H1 (cell line): ENCODE results near the gene NR2F2. TPM values are rescaled to one million over a fixed set of nuclear protein-coding genes. Genes with fewer than 3 reads are reported as not detected.

Experiments
- CBX5 ChIP-seq: fragments of 300-800, 300-1000 bp; sonication (generic); IDR thresholded peaks from 2 replicates; pipeline ENCODE4 v1.7.1; 2016; ENCODE audit warnings: antibody characterized with exemption, low read length, low read depth
- CBX8 ChIP-seq: fragments of 300-800, 300-1000 bp; sonication (generic); IDR thresholded peaks from 2 replicates; pipeline ENCODE4 v1.7.1; 2016; ENCODE audit warnings: low read depth, low read length, borderline replicate concordance
- CEBPB ChIP-seq: IDR thresholded peaks from 2 replicates; pipeline ENCODE4 v1.6.1; 2012; ENCODE audit warnings: low read depth, low read length
- EP300 ChIP-seq, 2 experiments: IDR thresholded peaks; 1 replicate in 1 of 2; 2 replicates in 1 of 2; pipeline ENCODE4 v1.6.1; 2011 to 2012; ENCODE audit warnings: low read depth in 2 of 2, low read length in 2 of 2, mild to moderate bottlenecking in 2 of 2, borderline replicate concordance in 1 of 2, inconsistent platforms in 1 of 2, moderate library complexity in 1 of 2
- MAFK ChIP-seq: IDR thresholded peaks from 2 replicates; pipeline ENCODE4 v1.6.1; 2012; ENCODE audit warnings: low read depth, mild to moderate bottlenecking, improper control_type of control experiment, low read length
- NANOG ChIP-seq: IDR thresholded peaks from 2 replicates; pipeline ENCODE4 v1.6.1; 2011; ENCODE audit warnings: low read length, low read depth, mild to moderate bottlenecking, inconsistent platforms; ENCODE audit not compliant: insufficient read depth, poor library complexity, severe bottlenecking
- NRF1 ChIP-seq: IDR thresholded peaks from 2 replicates; pipeline ENCODE4 v1.6.1; 2011; ENCODE audit warnings: mild to moderate bottlenecking, low read depth, low read length, improper control_type of control experiment
- RNF2 ChIP-seq: fragments of 200-900, 300-1000 bp; sonication (generic); IDR thresholded peaks from 2 replicates; pipeline ENCODE4 v1.7.1; 2016; ENCODE audit warnings: borderline replicate concordance, low read depth, mild to moderate bottlenecking, antibody characterized with exemption, low read length; ENCODE audit not compliant: poor library complexity, severe bottlenecking; ENCODE audit errors: missing control alignments
- SP4 ChIP-seq: IDR thresholded peaks from 2 replicates; pipeline ENCODE4 v1.6.1; 2012; ENCODE audit warnings: low read length, inconsistent platforms
- SUZ12 ChIP-seq: fragments of 200-600 bp; sonication (generic); IDR thresholded peaks from 2 replicates; pipeline ENCODE4 v1.6.1; 2012; ENCODE audit warnings: mild to moderate bottlenecking, inconsistent platforms, low read length, moderate library complexity, mixed read lengths
- polyA plus RNA-seq, 7 experiments: library from polyadenylated mRNA; depleted of rRNA in 3 of 7; stranded (reverse) in 5 of 7; unstranded in 2 of 7; fragments of >200 nt in 5 of 7; fragments of 200-250 nt in 2 of 7; gene quantifications; 1 replicate in 5 of 7; 2 replicates in 1 of 7; 4 replicates in 1 of 7; pipeline versions ENCODE4 v1.2.1 to v1.2.3, GENCODE V29; 2011 to 2013; ENCODE audit warnings: missing spikeins in 2 of 7, mixed read lengths in 2 of 7
- total RNA-seq: library from RNA; stranded (reverse); fragmentation: NEBNext Ultra II Directional; extraction: Animal tissue kit (Norgen Biotek cat#: 25700); gene quantifications from 2 replicates; pipeline ENCODE4 v1.2.1, GENCODE V29; 2021

NR2F2 gene
- total and polyA plus RNA-seq, 2 of the 8 experiments (the other 6 are each of a cell fraction or from before 2014, with no cell fraction given) = 0.03 TPM; not detected in 1

DNA sequence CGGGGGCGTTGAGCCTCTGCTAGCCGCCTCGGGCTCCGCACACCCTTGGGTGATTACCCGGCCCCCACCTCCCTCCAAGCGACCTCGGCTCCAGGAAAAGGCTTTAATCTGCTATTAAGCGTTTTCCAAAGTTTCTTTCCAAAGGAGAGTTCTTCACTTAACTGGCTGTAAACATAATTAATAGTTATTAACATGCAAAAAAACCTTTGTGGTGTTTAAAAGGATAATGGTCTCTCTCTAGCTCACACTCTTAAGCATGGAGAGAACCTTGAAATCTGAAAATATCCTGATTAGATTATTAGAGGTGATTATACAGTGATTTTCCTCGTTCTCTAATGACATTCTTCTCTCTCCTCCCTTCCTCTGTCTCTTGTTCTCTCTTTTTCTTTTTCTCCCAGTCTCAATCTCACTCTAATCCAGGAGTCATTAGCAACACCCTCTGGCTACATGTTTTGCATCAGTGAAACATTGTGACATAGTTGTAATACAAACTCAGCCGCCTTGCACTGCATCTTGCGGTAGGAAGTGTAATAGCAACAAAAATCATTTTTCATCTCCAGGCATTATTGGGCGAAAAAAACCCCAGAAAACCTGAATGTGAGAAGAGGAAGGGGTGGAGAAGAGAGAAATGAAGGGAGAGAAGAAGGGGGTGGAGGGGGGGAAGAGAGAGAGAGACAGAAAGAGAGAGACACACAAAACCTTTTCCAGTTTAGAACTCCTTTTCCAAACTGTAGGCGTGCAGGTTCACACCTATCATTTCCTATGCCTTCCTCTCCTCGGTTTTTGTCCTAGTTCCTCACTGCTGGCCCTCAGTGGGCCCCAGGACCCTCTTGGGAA is 24.4 kb downstream of the NR2F2 start (continued):
- peak; percentile 83 for TF ChIP-seq SUZ12
- TF ChIP-seq EP300 (IDR thresholded peaks at IDR 0.05; ENCODE audit: borderline replicate concordance in 1 of 2, low read depth in 2 of 2, low read length in 2 of 2) = no peak
- no peak for TF ChIP-seq MAFK
- TF ChIP-seq CEBPB = no peak
- TF ChIP-seq CBX5 = no peak
- no peak for TF ChIP-seq NRF1
- peak; percentile 46 for TF ChIP-seq RNF2
- no peak for TF ChIP-seq SP4
- peak; percentile 9; the same call in 1 of the 2 replicates for TF ChIP-seq CBX8
- no peak for TF ChIP-seq NANOG
